ENCODE measurements around the gene FANCG. TPM values are rescaled to one million over a fixed set of nuclear protein-coding genes. Genes with fewer than 3 reads are reported as not detected.

Gene FANCG
- total and polyA plus RNA-seq, 2 of the 8 experiments (the other 6 are each of a cell fraction or from before 2014, with no cell fraction given), result 66.6 to 87.1 TPM

DNA sequence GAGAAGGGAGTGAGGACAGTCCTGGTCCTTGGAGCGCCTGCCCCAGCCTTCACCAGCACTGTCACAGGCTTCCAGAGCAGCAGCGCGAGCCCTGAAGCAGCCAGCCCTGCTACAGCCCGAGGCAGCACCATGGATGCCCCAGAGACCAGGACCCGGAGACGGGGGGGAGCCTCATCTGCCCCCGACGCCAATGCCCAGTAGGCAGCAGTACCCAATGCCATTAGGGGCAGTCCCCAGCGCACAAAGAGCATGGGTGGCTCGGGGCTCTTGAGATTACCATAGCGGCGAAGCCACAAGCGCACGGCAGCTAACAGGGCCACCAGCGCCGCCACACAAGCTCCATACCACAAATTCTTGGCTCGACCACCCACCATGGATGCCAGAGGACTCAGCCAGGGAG, 11.8 kb upstream of the FANCG start (continued):
- TF ChIP-seq, protein P1, sequence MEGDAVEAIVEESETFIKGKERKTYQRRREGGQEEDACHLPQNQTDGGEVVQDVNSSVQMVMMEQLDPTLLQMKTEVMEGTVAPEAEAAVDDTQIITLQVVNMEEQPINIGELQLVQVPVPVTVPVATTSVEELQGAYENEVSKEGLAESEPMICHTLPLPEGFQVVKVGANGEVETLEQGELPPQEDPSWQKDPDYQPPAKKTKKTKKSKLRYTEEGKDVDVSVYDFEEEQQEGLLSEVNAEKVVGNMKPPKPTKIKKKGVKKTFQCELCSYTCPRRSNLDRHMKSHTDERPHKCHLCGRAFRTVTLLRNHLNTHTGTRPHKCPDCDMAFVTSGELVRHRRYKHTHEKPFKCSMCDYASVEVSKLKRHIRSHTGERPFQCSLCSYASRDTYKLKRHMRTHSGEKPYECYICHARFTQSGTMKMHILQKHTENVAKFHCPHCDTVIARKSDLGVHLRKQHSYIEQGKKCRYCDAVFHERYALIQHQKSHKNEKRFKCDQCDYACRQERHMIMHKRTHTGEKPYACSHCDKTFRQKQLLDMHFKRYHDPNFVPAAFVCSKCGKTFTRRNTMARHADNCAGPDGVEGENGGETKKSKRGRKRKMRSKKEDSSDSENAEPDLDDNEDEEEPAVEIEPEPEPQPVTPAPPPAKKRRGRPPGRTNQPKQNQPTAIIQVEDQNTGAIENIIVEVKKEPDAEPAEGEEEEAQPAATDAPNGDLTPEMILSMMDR (IDR thresholded peaks at IDR 0.05; ENCODE audit: control extremely low read depth in 1 of 3, insufficient read depth in 1 of 3, low read depth in 1 of 3, low read length in 3 of 3), result no peak
- no peak for TF ChIP-seq SUZ12 (IDR thresholded peaks at IDR 0.05; ENCODE audit: low read length)
- TF ChIP-seq POLR2A (IDR thresholded peaks at IDR 0.05; ENCODE audit: control extremely low read depth in 1 of 2, low read depth in 2 of 2, low read length in 2 of 2), result no peak
- no peak for TF ChIP-seq SP1 (IDR thresholded peaks at IDR 0.05; ENCODE audit: low read depth, low read length)
- TF ChIP-seq BACH1 (IDR thresholded peaks at IDR 0.05; ENCODE audit: low read length), result no peak
- TF ChIP-seq RFX5 (IDR thresholded peaks at IDR 0.05; ENCODE audit: borderline replicate concordance, low read depth, low read length), result no peak
- TF ChIP-seq FOSL1 (IDR thresholded peaks at IDR 0.05; ENCODE audit: insufficient read depth, low read depth, low read length), result no peak
- TF ChIP-seq, protein P2, sequence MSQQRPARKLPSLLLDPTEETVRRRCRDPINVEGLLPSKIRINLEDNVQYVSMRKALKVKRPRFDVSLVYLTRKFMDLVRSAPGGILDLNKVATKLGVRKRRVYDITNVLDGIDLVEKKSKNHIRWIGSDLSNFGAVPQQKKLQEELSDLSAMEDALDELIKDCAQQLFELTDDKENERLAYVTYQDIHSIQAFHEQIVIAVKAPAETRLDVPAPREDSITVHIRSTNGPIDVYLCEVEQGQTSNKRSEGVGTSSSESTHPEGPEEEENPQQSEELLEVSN (IDR thresholded peaks at IDR 0.05), result no peak

All from H1 (cell line).